ENCODE results near the gene HDAC4. TPM values are rescaled to one million over a fixed set of nuclear protein-coding genes. Genes with fewer than 3 reads are reported as not detected.

HDAC4 gene
- total and polyA plus RNA-seq, 10 of the 15 experiments (the other 5 are each of a cell fraction or from before 2014, with no cell fraction given): 0.22 to 15.7 (median 4.8) TPM

DNA sequence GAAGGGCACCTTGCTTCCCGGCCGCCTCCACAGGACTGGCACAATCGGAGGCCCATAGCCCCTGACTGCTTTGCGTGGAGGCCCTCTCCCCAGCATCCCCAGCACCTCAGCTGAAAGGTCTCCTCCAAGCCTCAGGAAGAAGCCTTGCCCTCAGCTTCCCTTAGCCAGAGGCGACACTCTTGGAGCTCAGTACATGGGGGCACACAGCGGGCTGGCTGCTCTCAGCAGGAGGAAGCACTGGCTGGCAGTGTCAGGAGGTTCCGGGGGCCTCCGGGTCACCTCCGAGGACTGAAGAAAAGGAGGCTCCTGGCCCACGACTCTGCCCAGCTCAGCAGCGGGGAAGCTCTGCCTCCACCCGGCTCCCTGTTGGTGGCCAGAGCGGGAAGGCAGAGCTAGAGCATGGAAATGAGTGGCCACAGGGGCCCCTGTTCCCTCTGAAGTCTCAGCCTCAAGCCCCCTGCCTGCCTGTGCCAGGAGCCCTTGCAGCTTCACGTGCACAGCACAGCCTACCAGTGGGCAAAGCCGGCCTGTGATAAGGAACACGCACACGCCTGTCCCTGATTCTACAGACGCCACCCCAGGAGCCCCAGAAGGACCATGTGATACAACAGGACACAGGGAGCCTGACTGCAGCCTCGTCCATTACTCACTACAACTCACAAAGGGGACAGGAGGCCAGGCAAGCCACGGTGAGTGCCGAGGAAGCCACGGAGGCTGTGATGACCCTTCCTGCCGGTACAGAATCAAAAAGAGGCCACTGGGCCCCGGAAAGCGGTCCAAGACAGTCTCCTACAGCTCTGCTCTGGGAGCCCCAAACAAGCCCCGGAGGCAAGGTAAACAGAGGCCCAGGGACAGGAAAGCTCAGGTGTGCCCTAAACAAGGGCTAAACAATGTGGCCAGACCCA lies 15.5 kb downstream of the HDAC4 start:
- Histone ChIP-seq H3K36me3 (ENCODE audit: control insufficient read depth in 2 of 2, insufficient read depth in 2 of 2, low read length in 1 of 2) (no peaks in the 10 kb centered on the region; a peak in 1 of 4 replicates), H3K79me2 (ENCODE audit: control insufficient read depth, insufficient read depth, low read length) (no peaks in the 10 kb centered on the region), H2AFZ (ENCODE audit: control insufficient read depth, low read depth, low read length) (no peak overlapping the region), H4K20me1 (ENCODE audit: control insufficient read depth, insufficient read depth) (no peaks in the 10 kb centered on the region), H3K9ac (ENCODE audit: control insufficient read depth, insufficient read depth, low read length) (no peak overlapping the region), H3K4me3 (no peak overlapping the region), H3K4me1 (ENCODE audit: control insufficient read depth, insufficient read depth, low read length) (peaks cover 12% of the 10 kb centered on the region), H3K27ac (ENCODE audit: control insufficient read depth, insufficient read depth) (no peak overlapping the region), H3K9me3 (replicated peaks; ENCODE audit: control insufficient read depth, insufficient read depth, low read length) (no peaks in the 10 kb centered on the region; the same call in 2 of the 3 replicates), H3K27me3 (replicated peaks in 1 of 2; ENCODE audit: control insufficient read depth in 2 of 2, insufficient read depth in 2 of 2, low read length in 1 of 2) (no peaks in the 10 kb centered on the region), H3K4me2 (ENCODE audit: control insufficient read depth, insufficient read depth) (no peak overlapping the region)
- CTCF ChIA-PET: no interaction called here
- no peak for ATAC-seq
- SMC1A ChIA-PET (ENCODE audit: uncharacterized antibody, unreplicated experiment): no interaction called here
- TF ChIP-seq E2F8 (IDR thresholded peaks at IDR 0.05; ENCODE audit: low read depth, partially characterized antibody): no peak
- TF ChIP-seq BCL3 (IDR thresholded peaks at IDR 0.05; ENCODE audit: borderline replicate concordance, insufficient read depth, low read depth, low read length, poor library complexity, severe bottlenecking): no peak
- POLR2A ChIA-PET: no interaction called here
- RAD21 ChIA-PET (ENCODE audit: unreplicated experiment): no interaction called here
- 83% methylated on average over 26 of the region's 26 CpGs for WGBS (ENCODE audit: insufficient coverage, insufficient replicate concordance, low lambda C conversion rate, missing lambda C conversion rate)
- no peak for FAIRE-seq
- intact Hi-C loops (cut with micrococcal nuclease; ENCODE audit: unreplicated experiment): no loop called here
- in situ Hi-C loops (cut with MboI): no loop called here
- BruUV-seq (replicated peaks): no TSS peak
- DNase-seq (ENCODE audit: low read depth, low spot score): no peak

Data from GM12878 (cell line).